Measurements from ENCODE around the gene RAB24. TPM values are rescaled to one million over a fixed set of nuclear protein-coding genes. Genes with fewer than 3 reads are reported as not detected.

The RAB24 gene
- polyA plus RNA-seq, 1 donor, result 77.5 TPM

GRCh38 chr5:177302354-177303110, 987 bp downstream of the RAB24 start:
- no peaks in the 10 kb centered on the region for H3K9me3 ChIP-seq (ENCODE audit: control insufficient read depth, low read depth, low read length)
- no CpG with 5 or more reads among the region's 24 CpGs for WGBS (ENCODE audit: insufficient coverage, low lambda C conversion rate)
- H3K27me3 ChIP-seq (ENCODE audit: control insufficient read depth, insufficient read depth, low read length), result no peaks in the 10 kb centered on the region
- H3K36me3 ChIP-seq (ENCODE audit: control insufficient read depth, insufficient read depth, low read length), result peaks cover 41% of the 10 kb centered on the region
- peak overlapping the region; percentile 94 for H3K27ac ChIP-seq (ENCODE audit: low read length)
- H3K4me3 ChIP-seq (ENCODE audit: low read length), result peak overlapping the region; percentile 97
- DNase-seq, result peak in 1 of 2 donors; percentile 53
- H3K4me1 ChIP-seq (ENCODE audit: control insufficient read depth, insufficient read depth, low read length), result peaks cover 54% of the 10 kb centered on the region

GRCh38 chr5:177301503-177302165, 1.9 kb downstream of the RAB24 start:
- peak overlapping the region; percentile 94 for H3K27ac ChIP-seq (ENCODE audit: low read length)
- H3K4me3 ChIP-seq (ENCODE audit: low read length), result no peak overlapping the region
- peaks cover 60% of the 10 kb centered on the region for H3K4me1 ChIP-seq (ENCODE audit: control insufficient read depth, insufficient read depth, low read length)
- 40% methylated on average over 1 of the region's 7 CpGs for WGBS (ENCODE audit: insufficient coverage, low lambda C conversion rate)
- peak in 1 of 2 donors; percentile 58 for DNase-seq
- H3K27me3 ChIP-seq (ENCODE audit: control insufficient read depth, insufficient read depth, low read length), result no peaks in the 10 kb centered on the region
- H3K9me3 ChIP-seq (ENCODE audit: control insufficient read depth, low read depth, low read length), result no peaks in the 10 kb centered on the region
- peaks cover 32% of the 10 kb centered on the region for H3K36me3 ChIP-seq (ENCODE audit: control insufficient read depth, insufficient read depth, low read length)

GRCh38 chr5:177300951-177301350, 2.6 kb downstream of the RAB24 start:
- DNase-seq, result no peak
- peaks cover 31% of the 10 kb centered on the region for H3K36me3 ChIP-seq (ENCODE audit: control insufficient read depth, insufficient read depth, low read length)
- no peak overlapping the region for H3K4me3 ChIP-seq (ENCODE audit: low read length)

GRCh38 chr5:177300236-177300880, 3.2 kb downstream of the RAB24 start:
- Histone ChIP-seq H3K27ac (ENCODE audit: low read length) (peak overlapping the region; percentile 94), H3K4me3 (ENCODE audit: low read length) (no peak overlapping the region), H3K9me3 (ENCODE audit: control insufficient read depth, low read depth, low read length) (no peaks in the 10 kb centered on the region), H3K4me1 (ENCODE audit: control insufficient read depth, insufficient read depth, low read length) (peaks cover 70% of the 10 kb centered on the region), H3K27me3 (ENCODE audit: control insufficient read depth, insufficient read depth, low read length) (no peaks in the 10 kb centered on the region), H3K36me3 (ENCODE audit: control insufficient read depth, insufficient read depth, low read length) (peaks cover 31% of the 10 kb centered on the region)
- no CpG with 5 or more reads among the region's 4 CpGs for WGBS (ENCODE audit: insufficient coverage, low lambda C conversion rate)
- peak; percentile 89 to 96 for DNase-seq

More at GRCh38 chr5:177300951-177301350, 2.6 kb downstream of the RAB24 start:
- H3K4me1 ChIP-seq (ENCODE audit: control insufficient read depth, insufficient read depth, low read length), result peaks cover 66% of the 10 kb centered on the region
- no CpG with 5 or more reads among the region's 2 CpGs for WGBS (ENCODE audit: insufficient coverage, low lambda C conversion rate)
- H3K9me3 ChIP-seq (ENCODE audit: control insufficient read depth, low read depth, low read length), result no peaks in the 10 kb centered on the region
- peak overlapping the region; percentile 94 for H3K27ac ChIP-seq (ENCODE audit: low read length)
- no peaks in the 10 kb centered on the region for H3K27me3 ChIP-seq (ENCODE audit: control insufficient read depth, insufficient read depth, low read length)

- Histone ChIP-seq H3K36me3 (ENCODE audit: control insufficient read depth, insufficient read depth, low read length) (peaks cover 33% of the 10 kb centered on the region), H3K4me1 (ENCODE audit: control insufficient read depth, insufficient read depth, low read length) (peaks cover 72% of the 10 kb centered on the region), H3K27ac (ENCODE audit: low read length) (peak overlapping the region; percentile 94), H3K4me3 (ENCODE audit: low read length) (no peak overlapping the region), H3K27me3 (ENCODE audit: control insufficient read depth, insufficient read depth, low read length) (no peaks in the 10 kb centered on the region), H3K9me3 (ENCODE audit: control insufficient read depth, low read depth, low read length) (no peaks in the 10 kb centered on the region)
- no CpG with 5 or more reads among the region's 9 CpGs for WGBS (ENCODE audit: insufficient coverage, low lambda C conversion rate)
- peak in 1 of 2 donors; percentile 56 for DNase-seq
Observed at GRCh38 chr5:177299697-177300096, 3.8 kb downstream of the RAB24 start.

- Histone ChIP-seq H3K27ac (ENCODE audit: low read length) (peak overlapping the region; percentile 94), H3K9me3 (ENCODE audit: control insufficient read depth, low read depth, low read length) (no peaks in the 10 kb centered on the region), H3K36me3 (ENCODE audit: control insufficient read depth, insufficient read depth, low read length) (peaks cover 49% of the 10 kb centered on the region), H3K4me3 (ENCODE audit: low read length) (no peak overlapping the region), H3K4me1 (ENCODE audit: control insufficient read depth, insufficient read depth, low read length) (peaks cover 72% of the 10 kb centered on the region), H3K27me3 (ENCODE audit: control insufficient read depth, insufficient read depth, low read length) (no peaks in the 10 kb centered on the region)
- no peak for DNase-seq
- no CpG with 5 or more reads among the region's 2 CpGs for WGBS (ENCODE audit: insufficient coverage, low lambda C conversion rate)
Observed at GRCh38 chr5:177297922-177298321, 5.6 kb downstream of the RAB24 start.

GRCh38 chr5:177296581-177296980, 6.9 kb downstream of the RAB24 start:
- H3K27ac ChIP-seq (ENCODE audit: low read length), result peak overlapping the region; percentile 83
- no peaks in the 10 kb centered on the region for H3K27me3 ChIP-seq (ENCODE audit: control insufficient read depth, insufficient read depth, low read length)
- peaks cover 58% of the 10 kb centered on the region for H3K36me3 ChIP-seq (ENCODE audit: control insufficient read depth, insufficient read depth, low read length)
- H3K9me3 ChIP-seq (ENCODE audit: control insufficient read depth, low read depth, low read length), result no peaks in the 10 kb centered on the region
- DNase-seq, result peak; percentile 61 to 78
- no peak overlapping the region for H3K4me3 ChIP-seq (ENCODE audit: low read length)
- peaks cover 62% of the 10 kb centered on the region for H3K4me1 ChIP-seq (ENCODE audit: control insufficient read depth, insufficient read depth, low read length)
- WGBS (ENCODE audit: insufficient coverage, low lambda C conversion rate), result 60% methylated on average over 1 of the region's 4 CpGs

GRCh38 chr5:177295924-177296323, 7.6 kb downstream of the RAB24 start:
- DNase-seq, result peak; percentile 34 to 80
- Histone ChIP-seq H3K27ac (ENCODE audit: low read length) (peak overlapping the region; percentile 83), H3K27me3 (ENCODE audit: control insufficient read depth, insufficient read depth, low read length) (no peaks in the 10 kb centered on the region), H3K4me1 (ENCODE audit: control insufficient read depth, insufficient read depth, low read length) (peaks cover 55% of the 10 kb centered on the region), H3K4me3 (ENCODE audit: low read length) (no peak overlapping the region), H3K36me3 (ENCODE audit: control insufficient read depth, insufficient read depth, low read length) (peaks cover 55% of the 10 kb centered on the region), H3K9me3 (ENCODE audit: control insufficient read depth, low read depth, low read length) (no peaks in the 10 kb centered on the region)
- WGBS (ENCODE audit: insufficient coverage, low lambda C conversion rate), result no CpG with 5 or more reads among the region's 9 CpGs

- Histone ChIP-seq H3K36me3 (ENCODE audit: control insufficient read depth, insufficient read depth, low read length) (peaks cover 60% of the 10 kb centered on the region), H3K9me3 (ENCODE audit: control insufficient read depth, low read depth, low read length) (no peaks in the 10 kb centered on the region), H3K27me3 (ENCODE audit: control insufficient read depth, insufficient read depth, low read length) (no peaks in the 10 kb centered on the region), H3K4me1 (ENCODE audit: control insufficient read depth, insufficient read depth, low read length) (peaks cover 46% of the 10 kb centered on the region), H3K4me3 (ENCODE audit: low read length) (no peak overlapping the region), H3K27ac (ENCODE audit: low read length) (no peak overlapping the region)
- no peak for DNase-seq
- WGBS (ENCODE audit: insufficient coverage, low lambda C conversion rate), result 80% methylated on average over 1 of the region's 3 CpGs
Observed at GRCh38 chr5:177294632-177295031, 8.9 kb downstream of the RAB24 start.

- Histone ChIP-seq H3K27me3 (ENCODE audit: control insufficient read depth, insufficient read depth, low read length) (no peaks in the 10 kb centered on the region), H3K4me1 (ENCODE audit: control insufficient read depth, insufficient read depth, low read length) (peaks cover 39% of the 10 kb centered on the region), H3K27ac (ENCODE audit: low read length) (no peak overlapping the region), H3K9me3 (ENCODE audit: control insufficient read depth, low read depth, low read length) (no peaks in the 10 kb centered on the region), H3K4me3 (ENCODE audit: low read length) (no peak overlapping the region), H3K36me3 (ENCODE audit: control insufficient read depth, insufficient read depth, low read length) (peaks cover 65% of the 10 kb centered on the region)
- no CpG with 5 or more reads among the region's 12 CpGs for WGBS (ENCODE audit: insufficient coverage, low lambda C conversion rate)
- DNase-seq, result no peak
Observed at GRCh38 chr5:177293819-177294581, 9.5 kb downstream of the RAB24 start.

Measured in large intestine (tissue), 3 donors.